Left forelimb (tissue), 1 donor: ENCODE results near the gene FBXW9.
"Not testable (repeated sequence)": the region's sequence is repeated elsewhere in the genome, so short reads cannot be mapped to it uniquely, and the experiment has no call there.

Experiments used
- DNase-seq: peaks from one replicate; pipeline ENCODE4 v3.0.0-alpha.2; 2018; ENCODE audit warnings: low spot score

The FBXW9 gene

DNA sequence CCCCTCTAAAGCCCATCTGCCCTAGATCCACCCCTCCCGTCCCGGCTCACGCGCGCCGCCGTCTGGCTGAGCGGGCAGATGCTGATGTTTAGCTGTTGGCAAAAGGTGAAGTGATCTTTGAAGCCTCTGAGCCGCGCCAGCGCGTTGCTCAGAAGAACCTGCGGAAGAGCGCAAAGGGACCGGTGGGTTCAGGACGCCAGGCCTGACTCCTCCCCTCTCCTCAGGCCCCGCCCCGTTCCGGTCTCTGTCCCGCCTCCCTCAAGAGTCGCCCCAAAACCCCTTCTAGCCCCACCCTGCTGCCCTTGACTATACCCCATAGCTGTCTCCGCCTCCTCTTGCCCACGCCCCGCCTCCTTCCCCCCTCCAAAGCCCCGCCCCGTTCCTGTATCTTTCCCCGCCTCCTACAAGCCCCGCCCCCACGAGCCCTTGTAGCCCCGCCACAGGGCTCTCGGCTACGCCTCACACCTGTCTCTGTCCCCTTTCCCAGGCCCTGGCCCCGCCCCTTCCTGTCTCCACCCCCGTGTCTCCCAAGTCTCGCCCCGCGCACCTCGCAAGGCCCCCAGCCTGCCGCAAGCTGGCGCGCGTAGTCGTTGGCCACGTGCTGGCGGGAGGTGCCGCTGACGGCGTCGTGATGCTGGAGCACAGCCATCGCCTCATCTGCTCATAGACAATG lies 39.4 kb downstream of the FBXW9 start:
- no peak for DNase-seq

DNA sequence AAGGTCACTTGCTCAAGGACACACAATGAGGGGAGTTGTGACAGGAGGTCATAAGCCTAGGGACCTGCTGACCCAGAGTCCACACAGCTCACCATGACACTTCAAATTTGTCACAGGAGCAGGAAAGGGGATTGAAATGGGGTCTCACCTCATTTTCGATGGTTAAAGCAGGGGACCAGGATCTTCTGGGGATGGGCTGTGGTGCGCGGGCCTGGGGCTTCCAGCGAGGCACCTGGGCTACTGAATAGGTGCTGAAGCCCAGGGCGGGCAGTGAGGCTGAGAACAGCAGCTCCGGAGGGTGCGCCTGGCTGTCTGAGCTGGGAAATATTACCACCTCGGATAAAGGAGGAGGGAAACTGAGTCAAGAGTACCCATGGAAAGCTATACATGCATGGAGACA lies 40.9 kb downstream of the FBXW9 start:
- DNase-seq, result no peak

DNA sequence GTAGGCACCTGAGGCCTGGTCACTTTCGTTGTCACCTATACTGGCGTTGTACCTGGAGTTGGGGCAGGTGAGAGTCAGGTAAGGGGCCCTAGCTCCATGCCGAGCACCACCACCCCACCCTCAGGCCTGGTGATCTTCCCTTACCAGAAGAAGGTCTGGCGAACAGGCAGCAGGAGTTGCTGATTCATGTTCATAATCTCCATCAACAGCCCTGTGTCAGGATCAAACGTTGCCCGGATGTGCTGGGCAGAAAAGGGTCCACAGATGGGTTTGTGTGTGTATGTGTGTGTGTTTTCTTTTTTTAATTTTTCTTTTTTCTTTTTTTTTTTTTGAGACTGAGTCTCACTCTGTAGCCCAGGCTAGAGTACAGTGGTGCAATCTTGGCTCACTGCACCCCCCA lies 44.2 kb downstream of the FBXW9 start:
- no peak for DNase-seq

DNA sequence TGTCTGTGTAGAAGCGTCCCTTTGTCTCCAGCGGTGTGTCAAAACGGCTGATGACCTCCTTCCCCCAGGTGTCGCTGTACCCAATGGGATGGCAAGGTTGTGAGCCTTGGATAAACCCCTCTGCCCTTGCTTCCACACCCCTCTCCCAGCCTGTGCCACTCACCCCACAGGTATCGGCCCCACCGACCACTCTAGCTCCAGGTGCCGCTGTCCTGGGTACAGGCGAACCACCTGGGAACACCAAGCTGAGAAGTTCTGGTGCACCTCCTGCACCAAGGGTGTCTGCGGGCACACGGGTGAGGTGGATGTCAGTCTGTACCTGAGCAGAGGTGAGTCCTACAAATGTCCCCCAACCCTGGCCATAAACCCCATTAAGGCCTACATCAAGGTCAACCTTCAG lies 46.5 kb downstream of the FBXW9 start:
- no peak for DNase-seq

DNA sequence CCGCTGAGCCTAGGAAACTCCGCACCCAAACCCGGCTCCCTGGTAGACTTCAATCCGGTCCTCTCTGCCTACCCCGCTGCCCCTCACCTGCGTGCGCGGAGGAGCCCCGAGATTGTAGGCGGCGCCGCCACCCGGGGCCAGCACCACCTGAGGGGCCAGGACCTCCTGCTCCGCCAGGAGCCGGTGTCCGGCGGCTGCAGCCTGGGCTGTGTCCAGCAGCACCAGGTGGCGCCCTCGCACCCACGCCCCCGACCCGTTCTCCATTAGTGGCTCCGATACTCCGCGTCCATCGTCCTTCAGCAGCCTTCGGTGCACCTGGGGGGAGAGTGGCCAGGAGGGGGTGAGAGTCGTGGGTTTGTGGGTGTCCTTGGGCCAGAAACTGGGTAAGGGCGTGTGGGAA lies 48.3 kb downstream of the FBXW9 start:
- DNase-seq, result no peak

DNA sequence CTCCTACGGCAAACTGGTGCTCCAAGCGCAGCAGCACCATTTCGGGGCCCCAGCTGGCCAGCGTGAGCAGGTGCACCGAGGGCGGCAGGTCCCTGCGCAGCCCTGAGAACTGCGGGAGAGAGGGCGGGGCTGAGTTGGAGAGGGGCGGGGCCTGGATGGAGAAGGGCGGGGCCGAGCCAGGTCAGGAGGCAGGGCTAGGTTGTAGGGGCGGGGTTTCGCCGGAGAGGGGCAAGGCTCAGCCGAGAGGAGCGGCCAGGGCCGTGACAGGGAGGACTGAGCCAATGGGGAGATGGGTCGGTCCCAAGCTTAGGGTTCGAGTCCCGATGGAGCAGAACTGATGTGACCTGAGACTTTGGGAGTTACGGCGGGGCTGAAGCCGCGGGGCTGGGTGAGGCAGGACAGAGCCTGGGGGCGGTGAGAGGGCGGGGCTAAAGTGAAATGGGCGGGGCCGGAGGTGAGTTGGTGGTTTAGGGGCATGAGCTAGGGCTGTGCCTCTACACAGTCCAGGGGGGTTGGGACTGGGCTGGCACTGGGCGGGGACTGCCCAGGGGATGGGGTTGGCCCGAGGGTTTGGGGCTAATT lies 48.9 kb downstream of the FBXW9 start:
- DNase-seq, result no peak

DNA sequence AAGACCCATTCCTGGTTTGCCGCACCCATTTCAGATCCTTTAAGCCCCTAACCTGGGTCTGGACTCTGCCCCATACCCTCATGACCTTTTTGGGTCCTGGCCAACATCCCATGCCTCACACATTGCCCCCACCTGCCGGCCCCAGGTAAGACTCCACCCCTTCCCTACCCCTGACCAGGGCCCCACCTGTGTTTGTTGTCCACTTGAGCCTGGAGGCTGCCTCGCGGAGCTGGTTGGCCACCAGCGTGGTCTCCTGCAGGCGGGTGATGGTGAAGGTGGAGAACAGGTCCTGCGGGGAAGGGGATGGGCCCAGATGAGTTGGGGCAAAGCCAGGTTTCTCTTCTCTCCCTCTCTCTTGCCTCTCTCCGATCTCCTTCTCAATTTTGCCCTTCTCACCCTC lies 49.4 kb downstream of the FBXW9 start:
- no peak for DNase-seq

DNA sequence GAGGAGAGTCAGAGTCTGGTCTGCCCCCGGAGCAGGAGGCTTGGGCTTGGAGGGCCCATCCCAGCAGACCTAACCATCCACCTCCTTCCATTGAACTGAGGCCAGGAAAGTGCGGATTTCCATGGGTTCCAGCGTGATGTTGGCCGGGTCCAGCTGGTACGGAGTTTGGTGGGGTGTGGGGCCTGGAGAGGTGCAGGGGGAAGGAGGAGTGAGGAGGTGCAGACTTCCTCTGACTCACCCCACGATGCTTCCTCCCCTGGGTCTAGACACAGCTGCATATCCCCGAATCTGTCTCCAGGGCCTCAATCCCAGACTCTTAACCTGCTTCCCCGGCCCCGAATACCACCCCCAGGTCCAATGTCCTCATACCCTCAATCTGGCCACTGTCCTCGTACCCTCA lies 49.9 kb downstream of the FBXW9 start:
- DNase-seq, result no peak

DNA sequence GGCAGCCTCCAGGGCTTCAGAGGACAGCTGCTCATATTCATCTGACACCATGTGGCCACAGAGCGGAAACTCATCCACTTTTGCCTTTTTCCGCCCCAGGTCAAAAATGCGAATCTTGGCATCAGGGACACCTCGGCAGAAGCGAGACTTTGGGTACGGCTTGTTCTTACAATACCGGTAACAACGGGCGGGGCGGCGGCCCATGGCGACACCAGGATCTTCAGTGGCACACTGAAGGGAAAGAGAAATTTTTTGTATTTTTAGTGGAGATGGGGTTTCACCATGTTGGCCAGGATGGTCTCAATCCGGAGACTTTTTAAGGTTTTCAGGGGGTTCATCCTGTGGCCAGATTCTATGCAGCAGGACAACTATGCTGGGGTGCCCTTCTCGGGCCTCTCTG lies 52.7 kb downstream of the FBXW9 start:
- not testable (repeated sequence) for DNase-seq

DNA sequence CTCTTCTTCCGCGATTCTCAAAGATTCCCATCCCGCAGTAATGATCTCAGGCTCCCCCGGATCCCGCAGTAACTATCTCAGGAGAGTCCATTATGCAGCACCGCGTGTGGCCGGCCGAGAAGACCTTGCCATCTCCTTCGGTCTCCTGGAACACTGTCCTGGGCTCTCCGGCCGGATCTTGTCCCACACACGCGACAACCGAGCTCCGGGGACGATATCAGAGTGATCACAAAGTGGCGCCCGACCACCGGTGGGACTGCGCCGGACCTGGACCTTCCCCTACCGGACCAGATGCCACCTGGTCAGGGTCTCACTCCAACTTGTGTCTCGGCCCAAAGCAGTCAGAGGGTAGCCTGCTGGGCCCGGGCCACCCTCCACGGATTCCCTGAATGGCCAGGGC lies 53.9 kb downstream of the FBXW9 start:
- DNase-seq, result no peak

DNA sequence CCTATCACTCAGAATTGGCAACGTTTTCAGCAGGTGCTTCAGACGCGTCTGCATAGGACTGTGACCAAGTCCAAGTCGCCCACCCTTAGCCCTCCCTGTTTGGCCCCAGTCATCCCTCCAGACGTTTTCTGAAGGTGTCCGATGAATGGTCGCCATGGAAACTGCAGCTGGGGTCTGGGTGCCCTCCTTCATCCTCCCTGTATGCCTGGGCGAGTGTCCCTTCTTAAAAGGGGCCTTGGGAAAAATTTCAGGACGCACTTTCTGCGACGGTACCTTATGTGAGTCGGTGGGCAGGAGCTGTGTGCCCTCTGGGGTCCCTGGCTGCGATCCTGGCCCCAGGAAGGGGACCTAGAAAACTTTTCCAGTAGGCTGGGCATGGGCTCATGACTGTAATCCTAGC lies 55.0 kb downstream of the FBXW9 start:
- DNase-seq, result no peak

DNA sequence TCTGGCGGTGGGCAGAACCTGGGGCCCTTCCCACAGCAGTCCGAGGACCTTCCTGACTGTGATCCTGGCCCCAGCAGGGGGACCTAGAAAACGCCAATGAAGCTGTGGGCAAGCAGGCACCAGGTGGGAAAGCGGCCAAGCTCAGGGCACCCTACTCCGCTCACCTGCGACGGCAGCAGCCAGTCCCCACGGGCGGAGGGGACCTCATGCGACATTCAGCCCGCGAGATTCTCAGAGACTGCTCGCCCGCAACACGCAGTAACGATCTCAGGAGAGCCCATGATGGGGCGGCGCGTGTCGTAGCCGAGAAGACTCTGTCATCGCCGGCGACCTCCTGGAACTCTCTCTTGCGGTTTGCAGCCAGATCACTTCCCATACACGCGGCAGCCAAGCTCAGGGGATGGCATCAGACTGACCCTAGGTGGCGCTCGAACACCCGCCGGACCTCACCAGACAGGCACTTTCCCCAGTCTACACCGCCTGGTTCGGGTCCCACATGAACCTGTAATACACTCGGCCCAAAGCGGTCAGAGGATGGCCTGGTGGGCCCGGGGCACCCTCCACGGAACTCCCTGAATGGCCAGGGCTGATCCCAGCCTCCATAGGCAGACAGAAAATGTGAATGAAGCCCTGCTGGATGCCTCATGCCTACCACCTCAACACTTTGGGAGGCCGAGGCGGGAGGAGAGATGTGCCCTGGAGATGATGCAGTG lies 56.4 kb downstream of the FBXW9 start:
- DNase-seq, result peak; percentile 84
